AG08396 (cell line): ENCODE data around the gene CD40LG.

ENCODE experiments used
- DNase-seq: peaks from one replicate; pipeline ENCODE4 v3.0.0; 2012; ENCODE audit warnings: low spot score, mixed read lengths

The CD40LG gene

GRCh38 chrX:136647677-136648360 is at the start of gene CD40LG:
TSS of gene CD40LG (plus strand) at chrX:136648158. CDS start at chrX:136648249, 91 bp downstream.
- DNase-seq = no peak

GRCh38 chrX:136598631-136599030 is 49.3 kb upstream of the CD40LG start:
- no peak for DNase-seq

- DNase-seq = no peak
Observed at GRCh38 chrX:136600059-136600458, 47.9 kb upstream of the CD40LG start.

DNA sequence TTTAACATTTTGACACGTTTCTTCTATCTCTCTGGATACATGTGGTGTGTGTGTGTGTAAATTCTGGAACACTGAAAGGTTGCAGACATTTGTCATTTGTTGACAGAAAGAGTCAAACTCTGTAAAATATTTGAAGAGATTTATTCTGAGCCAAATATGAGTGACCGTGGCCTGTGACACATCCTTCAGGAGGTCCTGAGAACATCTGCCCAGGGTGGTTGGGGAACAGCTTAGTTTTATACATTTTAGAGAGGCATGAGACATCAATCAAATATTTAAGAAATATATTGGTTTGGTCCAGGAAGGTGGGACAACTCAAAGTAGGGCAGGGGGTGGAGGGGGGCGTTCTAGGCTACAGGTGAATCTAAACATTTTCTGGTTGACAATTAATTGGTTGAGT is 40.7 kb upstream of the CD40LG start:
- no peak for DNase-seq

GRCh38 chrX:136608295-136608933 is 39.5 kb upstream of the CD40LG start:
- DNase-seq = no peak

DNA sequence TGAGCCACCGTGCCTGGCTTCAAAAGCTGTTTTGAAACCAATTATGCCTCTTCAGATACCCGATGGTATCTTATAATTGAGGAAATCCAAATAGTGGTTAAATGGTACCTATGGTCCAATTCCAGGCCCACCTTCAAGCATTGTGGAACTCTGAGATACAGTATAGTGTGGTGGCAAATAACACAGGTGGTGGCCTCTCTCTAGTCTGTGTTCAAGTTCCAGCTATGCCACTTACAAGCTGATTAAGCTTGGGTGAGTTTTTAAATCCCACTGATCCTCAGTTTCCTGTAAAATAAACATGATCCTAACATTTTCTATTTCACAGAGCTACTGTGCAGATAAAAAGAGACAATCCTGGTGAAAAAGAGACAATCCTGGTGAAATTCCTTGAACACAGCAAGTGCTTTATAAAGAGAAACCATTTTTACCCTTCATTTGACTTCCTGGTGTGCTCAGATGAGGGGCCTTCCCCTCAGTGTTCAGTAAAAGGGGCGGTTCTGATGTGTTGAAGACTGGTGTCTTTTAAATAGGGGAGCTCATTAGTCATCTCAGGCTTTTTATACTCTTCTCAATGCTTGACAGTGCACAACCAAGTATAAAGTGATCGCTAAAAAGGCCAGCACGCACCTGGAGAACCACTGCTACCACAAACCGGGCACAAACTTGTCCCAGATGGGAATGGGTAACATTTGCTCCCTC is 30.8 kb upstream of the CD40LG start:
- DNase-seq = no peak

DNA sequence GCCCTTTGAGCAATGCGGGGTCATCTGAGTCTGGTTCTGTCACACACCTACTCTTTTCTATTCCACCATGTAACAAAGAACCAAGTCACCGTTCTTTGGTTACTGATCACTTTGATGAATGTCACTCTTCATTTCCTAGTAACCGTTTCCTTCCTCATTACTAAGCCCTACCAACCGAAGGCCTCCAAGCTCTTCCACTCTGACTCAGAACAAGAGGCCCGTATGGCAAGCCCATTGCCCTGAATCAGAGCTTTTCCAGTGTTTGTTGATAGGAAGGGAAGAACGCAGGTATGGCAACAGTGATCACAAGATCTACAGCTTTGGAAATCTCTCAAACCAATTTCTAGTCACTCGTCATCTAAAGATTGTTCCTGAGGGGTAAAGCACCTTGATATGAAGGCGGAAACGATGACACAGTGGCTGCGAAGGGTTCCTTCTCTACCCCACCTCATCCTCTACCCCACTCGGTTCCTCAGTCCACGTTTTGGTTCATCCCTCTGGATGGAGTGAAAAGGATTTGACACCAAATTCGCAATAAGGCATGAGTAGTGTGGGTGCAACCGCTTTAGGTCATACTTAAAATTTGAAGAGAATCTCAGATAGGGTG is 28.0 kb upstream of the CD40LG start:
- DNase-seq = no peak

DNA sequence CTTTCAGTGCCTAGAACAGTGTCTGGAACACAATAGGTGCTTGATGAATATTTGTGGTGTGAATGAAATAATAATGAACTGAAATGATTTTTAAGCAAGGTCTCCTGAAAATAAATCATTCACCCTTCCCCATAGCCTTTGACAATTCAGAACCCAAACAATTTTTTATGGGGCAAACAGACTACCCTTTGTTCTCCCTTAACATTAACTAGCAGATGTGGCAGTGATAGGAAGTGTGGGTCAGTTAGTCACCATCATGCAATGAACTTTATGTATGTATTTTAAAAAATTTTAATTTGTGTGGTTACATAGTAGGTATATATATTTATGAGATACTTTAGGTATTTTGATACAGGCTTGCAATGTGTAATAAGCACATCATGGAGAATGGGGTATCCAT is 27.2 kb upstream of the CD40LG start:
- DNase-seq = no peak

DNA sequence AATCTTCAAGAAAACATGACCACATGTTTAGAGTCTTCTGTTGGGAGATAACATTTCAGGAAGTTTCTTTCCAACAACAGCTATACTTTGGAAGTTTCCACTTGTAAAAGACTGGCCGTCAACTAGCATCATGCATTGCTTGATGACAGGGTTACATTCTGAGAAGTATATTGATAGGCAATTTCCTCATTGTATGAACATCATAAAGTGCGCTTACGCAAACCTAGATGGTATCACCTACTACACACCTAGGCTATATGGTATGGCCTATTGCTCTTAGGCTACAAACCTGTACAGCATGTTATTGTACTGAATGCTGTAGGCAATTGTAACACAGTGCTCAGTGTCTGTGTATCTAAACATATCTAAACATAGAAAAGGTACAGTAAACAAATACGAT is 25.4 kb upstream of the CD40LG start:
- DNase-seq = no peak

DNA sequence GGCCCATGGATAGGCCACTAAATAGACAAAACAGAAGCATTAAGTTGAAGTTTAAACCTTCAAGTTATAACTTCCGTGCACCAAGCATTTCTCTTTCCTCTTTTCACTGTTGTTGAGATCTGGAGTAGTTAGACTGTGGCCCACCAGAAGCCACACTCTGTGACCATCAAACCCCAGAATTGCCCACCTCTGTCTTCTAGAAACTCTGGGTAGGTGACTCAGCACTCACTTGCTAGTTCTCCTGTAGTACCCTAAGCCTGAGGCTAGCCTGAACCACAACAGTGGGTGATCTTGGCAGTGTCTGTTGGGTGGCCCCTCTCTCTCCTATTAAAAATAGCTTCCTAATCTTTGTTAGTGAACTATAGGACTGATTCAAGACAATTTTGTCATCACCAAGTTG is 24.6 kb upstream of the CD40LG start:
- no peak for DNase-seq

- DNase-seq = no peak
Observed at GRCh38 chrX:136625246-136625645, 22.7 kb upstream of the CD40LG start.

DNA sequence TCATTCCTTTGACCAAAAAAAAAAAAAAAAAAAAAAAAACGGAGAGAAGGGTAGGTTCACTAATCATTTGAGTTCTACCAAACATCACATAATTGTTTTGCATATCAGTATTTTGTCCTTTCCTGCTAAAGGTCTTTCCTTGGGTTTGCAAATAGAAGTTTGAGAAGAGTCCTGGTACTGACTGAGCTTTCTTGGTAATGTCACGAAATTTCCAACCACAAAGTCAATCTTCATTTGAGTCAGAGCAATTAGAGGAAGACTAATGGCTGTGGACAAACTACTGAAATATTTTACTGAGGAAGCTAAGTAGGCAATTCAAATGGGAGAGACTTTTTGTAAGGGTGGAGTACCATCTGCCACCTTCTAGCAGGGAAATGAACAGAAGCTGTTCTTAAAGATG is 21.7 kb upstream of the CD40LG start:
- no peak for DNase-seq

DNA sequence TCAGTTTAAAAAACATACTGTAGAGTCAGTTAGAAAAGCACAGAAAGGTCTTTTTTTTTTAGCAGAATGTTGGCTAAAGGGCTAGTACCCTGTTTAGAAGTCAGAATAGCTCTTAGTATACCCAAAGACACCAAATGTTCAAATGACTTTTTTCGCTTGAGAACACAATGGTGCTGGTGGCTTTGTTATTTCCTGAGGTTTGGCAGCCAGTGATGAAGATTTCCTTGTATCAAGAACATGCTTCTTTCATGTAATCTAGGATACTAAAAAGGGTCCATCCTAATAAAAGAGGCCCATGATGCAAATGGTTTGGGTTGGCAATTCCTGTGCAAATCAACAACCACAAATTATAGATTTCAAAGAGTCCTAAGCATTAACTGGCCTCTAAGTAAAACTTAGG is 21.1 kb upstream of the CD40LG start:
- no peak for DNase-seq

DNA sequence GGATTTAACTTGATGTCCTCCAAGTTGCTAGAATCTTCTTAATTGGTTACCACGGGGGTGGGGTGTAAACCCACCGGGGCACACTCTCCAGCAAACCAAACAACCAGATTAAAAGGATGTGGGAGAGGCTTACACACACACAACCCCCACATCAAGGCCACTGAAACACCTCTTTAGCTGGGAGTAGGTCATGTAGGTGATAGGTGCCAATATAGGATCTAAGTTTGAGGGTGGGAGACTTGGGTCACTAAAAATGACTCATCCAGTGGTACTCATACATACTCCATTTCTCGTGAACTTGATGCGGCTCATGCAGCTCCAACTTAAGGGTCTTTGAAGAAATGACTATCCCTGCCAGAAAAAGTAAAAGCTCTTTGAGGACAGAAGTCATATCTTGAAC is 20.5 kb upstream of the CD40LG start:
- no peak for DNase-seq

- DNase-seq = no peak
Observed at GRCh38 chrX:136629084-136629750, 18.7 kb upstream of the CD40LG start.

DNA sequence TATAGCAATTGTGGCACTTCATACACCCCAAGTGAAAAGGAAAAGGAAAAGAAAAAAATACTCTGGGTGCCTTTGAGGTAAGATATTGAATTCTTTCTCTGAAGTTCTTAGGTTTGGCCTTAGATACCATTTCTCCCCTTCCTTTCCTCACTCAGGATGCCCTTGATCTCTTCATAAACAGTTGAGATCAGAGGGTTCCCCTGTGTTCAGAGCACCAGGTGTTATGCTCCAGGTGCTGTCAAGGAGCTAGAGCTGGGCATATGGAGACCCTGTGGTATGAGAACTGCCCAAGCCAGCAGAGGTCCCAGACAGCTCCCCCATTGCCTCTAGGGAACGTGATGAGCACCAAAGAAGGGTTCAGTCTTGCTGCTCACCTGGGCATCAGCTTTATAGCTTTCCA is 17.1 kb upstream of the CD40LG start:
- no peak for DNase-seq

GRCh38 chrX:136635235-136635634 is 12.7 kb upstream of the CD40LG start:
- no peak for DNase-seq

- DNase-seq = no peak
Observed at GRCh38 chrX:136636121-136636520, 11.8 kb upstream of the CD40LG start.

DNA sequence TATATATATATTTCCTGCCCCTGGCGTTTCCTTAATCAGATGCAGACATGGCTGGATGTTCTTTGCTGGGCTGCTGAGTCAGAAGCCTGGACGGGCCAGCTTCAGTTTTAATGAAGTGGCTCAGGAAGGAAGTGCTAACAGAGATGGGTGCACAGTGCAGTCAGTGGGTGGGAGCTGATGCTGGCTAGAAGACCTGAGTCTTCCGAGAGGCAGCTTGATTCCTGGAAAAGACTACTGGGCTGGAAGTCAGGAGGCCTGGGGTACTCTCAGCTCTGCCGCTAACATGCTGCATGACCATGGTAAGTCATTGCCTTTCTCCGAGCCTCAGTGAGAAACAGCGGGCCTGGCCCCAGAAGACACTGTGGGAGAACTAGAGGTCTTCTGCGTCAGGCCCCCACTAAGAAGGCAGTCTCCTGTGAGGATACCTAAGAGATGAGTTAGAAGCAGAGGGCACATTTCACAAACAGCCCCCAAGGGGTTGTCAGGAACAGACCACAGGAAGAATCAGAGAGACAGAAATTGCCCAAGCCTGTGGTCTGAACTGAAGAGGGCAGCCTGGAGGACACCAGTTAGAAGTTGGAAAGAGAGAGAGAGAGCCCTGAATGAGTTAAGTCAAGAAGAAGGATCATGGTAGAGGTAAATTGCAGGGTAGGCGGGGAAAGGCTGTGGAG is 8.3 kb upstream of the CD40LG start:
- DNase-seq = no peak

DNA sequence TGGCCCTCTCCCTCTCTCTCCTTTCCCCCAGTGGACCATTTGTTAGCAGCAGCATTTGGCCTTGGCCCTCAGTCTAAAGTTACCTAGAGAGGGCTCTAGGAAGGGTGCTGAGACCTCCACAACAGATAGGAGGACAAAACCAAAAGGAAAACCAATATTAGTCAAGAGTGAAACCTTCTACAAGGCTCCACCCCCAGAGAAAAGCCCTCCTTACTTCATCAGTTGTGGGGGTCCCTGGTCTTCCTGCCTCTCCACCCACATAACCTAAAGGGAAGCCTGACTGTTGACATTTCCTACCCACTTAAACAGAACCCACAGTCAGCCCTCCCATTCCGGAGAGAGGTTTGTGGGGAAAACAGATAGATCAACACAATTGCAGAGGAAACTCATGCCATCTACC is 4.7 kb upstream of the CD40LG start:
- no peak for DNase-seq

DNA sequence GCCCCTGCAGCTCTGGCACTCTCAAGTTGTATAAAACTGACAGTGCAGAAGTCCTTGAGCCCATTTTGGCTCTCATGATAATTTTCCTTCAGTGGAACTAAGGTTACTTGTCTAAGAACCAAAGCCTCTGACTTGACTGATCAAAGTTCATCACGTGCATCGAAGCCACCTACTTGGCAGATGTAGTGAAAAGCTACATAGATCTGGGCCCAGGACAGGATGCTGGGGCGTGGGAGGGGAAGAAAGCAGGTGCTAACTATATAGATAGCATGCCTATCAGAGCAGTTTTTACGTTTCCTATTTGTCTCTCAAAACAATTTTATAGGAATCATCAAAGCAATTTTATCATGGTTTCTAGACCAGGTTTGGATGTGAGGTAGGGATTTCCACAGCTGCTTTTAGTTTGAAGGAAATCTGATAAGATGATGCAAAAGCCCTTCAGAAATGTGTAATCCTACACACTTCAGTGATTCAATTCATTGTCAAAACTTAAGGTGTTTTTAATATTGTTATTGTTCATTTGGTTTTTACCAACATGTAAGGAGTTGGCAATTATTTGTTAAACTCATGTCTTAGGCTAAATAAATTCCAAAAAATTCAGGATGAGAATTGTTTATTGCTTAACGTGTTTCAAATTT is 1.2 kb upstream of the CD40LG start:
- no peak for DNase-seq
